ENCODE results near the gene CDH13.

CDH13 gene

DNA sequence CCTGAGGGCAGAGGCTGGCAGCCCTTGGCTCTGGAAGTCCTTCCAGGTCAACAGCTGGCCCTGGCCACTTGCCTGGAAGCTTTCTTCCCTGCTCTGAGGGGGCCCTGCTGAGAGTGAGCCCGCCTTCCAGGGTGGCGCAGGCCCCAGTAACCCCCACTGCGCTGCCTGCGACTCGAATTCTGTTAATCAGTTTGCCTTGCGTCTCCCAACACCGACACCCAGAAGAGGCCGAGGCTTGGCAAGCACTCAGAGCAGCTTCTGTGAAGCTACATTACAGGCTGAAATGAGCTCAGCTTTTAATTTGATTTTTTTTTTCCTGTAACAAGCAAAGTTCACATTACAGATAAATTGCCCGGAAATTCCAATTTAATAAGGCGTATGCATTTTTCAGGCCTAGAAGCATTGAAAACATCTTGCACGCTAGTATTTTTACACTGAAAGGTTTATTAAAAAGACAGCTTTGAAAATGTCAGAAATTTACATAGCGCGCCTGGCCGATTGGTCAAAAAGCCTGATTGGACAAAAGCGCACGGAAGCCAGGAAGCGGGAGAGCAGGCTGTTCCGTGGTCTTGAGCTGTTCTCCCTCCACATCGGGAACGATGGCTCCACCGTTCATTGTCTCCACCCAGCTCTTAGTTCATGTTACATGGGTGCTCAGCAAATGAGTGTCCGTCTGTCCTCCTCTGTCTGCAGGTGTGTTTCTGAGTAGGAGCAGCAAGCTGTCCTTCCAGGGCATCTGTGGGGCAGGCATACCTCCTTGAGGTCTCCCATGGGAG is 1115.5 kb downstream of the CDH13 start:
- ATAC-seq, result no peak

DNA sequence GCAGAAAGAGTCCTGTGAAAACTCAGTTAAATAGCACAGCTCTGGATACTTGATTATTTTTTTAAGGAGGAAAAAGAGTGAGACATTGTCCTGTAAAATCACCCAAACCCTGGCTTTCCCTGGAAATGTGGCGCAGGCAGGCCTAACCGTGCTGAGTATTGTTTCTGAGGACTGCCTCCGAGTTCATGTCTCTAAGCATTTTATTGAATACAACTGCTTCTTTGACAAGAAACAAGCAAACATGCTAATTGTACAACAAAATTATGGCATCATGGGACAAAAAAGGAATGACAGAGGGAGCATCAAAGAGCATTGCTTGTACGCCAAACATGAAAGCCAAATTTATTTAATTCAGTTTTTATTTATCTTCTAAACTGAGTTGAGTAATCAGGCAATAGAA is 1116.5 kb downstream of the CDH13 start:
- no peak for ATAC-seq

DNA sequence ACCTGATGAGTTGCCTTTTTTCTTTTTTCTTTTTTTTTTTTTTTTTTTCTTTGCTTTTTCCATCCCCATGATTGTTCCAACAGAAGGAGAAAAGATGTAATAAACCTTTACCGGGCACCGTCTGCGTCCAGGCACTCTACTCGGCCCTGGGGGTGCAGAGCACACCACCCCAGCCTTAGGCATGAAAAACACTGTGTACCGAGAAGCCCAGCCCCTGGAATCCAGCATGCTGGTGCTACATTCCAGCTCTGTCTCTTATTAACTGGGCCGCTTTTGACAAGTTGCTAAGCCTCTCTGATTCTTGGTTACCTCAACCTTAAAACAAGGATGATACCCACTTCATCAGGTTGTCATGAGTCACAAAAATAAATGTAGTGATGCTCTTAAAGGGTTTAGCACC is 1117.0 kb downstream of the CDH13 start:
- ATAC-seq, result no peak

DNA sequence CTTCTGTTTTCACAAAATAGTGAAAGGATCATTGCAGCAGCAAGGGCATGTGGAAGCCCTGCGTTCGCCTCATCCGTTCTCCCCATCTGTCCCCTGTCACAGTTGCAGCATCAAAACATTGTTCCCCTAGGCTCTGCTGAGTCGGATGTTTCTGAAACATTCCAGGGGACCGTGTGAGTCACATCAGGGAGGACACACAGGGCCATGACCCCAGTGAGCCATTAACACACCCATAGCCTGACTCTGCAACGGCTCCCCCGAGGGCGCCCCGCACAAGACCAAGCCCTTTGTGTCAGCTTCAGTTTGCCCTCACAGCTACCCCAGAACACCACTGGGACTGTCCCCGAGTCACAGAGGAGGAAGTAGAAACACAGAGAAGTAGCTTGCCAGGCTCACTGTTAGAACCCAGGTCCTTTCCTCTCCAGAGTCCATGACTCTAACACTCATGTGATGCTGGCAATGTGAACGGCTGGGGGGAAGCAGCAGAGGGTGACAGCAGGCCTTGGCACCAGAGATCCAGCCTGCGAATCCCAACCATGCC is 1117.7 kb downstream of the CDH13 start:
- ATAC-seq, result no peak

DNA sequence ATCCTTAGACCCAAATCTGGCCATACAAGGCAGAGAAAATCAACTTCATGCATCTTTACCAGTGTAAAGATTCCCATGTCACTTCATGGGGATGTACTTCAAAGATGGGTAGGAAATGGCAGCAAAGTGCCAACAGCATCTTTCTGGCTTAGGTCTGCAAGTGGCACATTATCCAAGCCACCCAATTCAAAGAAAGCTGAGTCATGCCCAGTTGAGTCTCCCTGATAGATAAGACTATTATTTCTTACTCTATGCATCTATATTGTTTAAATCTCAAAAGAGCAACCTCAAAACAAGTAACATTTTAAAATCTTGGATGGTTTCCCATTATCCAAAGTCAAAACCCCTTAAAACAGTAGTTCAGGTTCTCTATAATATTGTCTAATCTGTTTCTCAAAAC is 1119.8 kb downstream of the CDH13 start:
- ATAC-seq, result no peak

DNA sequence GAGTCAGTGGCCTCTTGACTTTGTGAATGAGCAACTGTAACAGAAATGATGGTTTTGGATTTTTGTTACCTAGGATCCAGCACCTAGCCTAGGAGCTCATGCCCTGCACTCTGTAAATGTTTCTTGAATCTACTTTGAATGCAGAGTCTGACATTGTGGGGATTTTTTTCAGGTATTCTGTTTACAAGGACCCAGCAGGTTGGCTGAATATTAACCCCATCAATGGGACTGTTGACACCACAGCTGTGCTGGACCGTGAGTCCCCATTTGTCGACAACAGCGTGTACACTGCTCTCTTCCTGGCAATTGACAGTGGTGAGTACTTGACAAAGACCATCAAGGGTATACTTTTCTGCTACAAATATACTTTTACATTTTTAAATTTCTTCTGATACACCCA is 1121.2 kb downstream of the CDH13 start:
- ATAC-seq, result no peak

DNA sequence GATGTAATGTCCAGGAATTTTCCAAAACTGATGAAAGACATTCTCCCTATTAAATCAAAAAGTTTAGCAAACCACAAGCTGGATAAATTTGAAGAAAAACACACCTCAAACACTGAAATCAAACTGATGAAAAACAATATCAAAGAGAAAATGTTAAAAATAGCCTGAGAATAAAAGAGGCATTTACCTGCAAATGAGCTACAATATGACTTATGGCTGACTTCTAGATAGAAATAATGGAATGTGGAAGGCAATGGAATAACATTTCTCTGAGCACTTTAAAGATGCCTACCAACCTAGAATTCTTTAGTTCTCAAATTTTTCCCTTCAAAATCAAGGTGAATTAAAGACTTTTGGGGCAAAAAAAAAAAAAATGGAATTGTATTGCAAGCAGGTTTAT is 1128.6 kb downstream of the CDH13 start:
- no peak for ATAC-seq

DNA sequence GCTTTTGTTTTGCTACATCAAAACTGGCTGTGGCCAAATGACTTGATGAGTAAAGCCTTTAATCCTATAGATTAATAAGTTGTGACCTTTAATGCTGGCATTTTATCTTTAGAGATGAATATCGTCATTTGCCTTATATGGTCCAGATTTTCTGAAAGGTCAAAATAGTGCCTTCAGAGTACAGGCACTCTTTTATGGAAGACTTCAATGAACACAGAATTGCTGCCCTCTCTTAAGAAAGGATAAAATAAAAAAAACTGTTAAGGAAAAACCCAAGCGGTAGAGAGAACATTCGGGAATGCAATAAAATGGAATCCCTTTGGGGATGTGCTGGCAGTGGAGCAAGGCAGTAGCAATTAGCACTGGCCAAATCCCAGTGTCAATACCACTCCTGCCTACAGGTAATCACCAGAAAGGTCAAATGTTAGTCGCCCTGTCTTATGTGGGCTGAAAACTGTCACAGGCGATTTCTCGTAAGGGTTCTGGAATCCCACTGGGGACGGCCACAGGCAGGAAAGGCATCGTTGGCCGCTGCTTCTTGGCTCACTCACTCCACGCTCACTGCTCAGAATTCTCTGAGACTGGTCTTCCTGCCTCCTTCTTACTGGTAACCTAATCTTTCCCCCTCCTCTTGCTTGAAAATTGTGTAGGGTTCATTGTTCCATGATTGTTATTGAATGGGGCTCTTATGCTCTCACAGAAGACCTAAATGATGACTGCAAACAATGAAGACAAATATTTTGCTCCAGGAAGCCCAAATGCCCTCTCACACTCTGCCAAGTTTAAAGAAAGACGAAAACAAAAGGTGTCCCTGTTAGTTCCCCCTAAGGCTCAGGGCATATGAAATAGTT is 1135.6 kb downstream of the CDH13 start:
- no peak for ATAC-seq

DNA sequence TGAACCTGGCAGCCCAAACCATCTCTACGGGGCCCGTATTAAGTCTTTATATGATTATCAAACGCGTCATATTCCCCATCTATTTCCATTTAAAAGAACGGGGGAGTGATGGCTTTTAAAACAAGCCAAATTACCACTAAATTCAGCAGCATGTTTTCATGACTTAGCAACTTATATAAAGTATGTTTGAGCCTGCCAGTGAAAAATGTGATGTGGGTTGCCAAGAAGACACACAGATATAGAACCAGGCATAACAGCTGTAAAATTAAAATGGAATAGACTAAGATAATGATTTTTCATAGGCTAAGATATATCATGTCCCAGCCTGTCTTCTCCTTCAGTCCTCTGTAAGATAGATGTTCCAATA is 1136.2 kb downstream of the CDH13 start:
- ATAC-seq, result no peak

DNA sequence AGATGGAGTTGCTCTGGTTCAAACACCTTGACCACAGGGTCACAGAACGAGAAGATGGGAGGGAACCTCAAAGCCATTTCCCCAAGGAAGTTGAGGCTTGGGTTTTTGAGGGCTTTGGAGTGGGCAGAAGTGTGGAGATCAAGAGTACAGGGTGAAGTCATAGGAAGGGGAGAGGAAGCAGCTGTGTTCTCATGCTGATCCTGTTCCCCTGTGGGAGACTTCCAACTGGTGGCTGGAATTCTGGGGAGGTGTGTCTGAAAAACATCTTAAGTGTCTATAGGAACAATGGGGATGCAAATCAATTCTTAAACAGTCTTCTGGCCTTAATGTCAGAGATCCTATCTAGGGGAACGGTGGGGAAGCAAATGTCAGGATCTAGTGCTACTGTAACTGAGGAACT is 1142.2 kb downstream of the CDH13 start:
- ATAC-seq, result no peak

DNA sequence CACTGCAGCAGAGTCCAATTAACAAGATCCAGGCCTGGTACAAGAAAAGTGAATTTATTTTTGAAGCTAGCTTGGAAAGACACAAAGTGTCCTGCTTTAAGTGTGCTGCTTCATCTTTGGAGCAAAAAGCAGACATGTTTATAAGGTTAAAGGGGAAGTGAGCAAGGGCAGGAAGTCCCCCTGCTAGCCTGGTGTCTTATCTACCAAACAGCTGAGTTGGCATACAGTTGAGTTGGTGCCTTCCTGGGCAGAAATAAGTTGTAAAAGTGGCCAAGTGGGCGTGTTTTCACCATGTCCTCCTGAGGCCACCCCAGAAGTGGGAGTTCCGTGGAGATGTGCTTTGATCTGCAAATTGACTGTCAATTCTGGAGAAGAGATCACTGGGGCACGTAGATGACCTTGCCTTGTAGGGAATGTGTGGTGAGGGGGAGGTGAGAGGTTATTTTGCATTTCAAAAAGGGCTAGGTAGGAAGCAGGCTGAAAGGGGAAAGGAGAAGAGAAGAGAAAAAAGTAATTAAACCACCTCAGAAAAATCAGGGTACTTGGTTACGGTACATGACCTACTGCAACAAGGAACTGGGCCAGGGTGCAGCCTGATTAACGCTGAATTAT is 1142.7 kb downstream of the CDH13 start:
- ATAC-seq, result no peak

DNA sequence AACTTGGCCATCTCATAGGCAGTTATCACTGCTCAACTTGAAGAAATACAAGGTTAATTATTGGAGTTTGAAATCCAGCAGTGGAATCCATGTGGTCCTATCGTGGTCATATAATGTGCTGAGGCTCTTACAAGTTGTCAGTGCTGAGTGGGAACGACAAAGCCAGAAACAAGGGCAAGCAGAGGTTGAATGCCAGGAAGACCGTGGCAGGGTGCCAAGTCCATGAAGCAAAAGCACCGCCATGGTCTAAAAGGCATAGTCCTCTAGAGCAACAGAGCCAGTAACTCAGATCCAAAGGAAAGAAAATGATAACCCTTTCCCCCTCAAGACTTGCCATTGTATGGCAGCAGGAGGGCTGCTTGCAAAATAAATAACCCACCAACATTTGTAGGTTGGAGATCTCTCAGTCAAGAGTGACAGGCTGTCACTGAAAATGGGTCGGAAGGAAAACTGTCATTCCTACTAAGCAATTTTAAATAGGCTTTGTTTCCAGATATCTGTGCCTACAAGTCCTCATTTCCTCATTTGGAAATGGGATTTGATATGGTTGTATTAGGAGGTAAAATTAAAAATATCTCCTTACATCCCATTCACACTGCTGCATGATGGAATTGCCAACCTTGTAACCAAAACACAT is 1144.7 kb downstream of the CDH13 start:
- ATAC-seq, result no peak

DNA sequence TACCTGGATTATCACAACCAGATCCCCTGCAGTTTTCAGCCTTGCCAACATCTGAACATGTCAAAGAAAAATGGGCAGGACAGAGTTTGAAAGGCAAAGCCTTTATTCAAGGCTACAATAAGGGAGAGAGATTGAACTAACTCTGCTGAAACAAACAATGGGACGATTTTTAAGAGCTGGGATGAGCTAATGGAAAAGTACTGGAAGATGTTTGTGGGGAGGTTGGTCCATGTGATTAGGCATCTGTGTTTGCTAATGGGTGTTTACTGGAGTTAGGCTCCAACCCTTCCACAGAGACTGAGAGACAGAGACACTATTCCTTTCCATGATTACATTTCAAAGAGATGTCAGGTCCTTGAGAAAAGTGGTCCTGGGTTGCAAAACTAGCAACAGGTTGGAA is 1146.0 kb downstream of the CDH13 start:
- ATAC-seq, result no peak

DNA sequence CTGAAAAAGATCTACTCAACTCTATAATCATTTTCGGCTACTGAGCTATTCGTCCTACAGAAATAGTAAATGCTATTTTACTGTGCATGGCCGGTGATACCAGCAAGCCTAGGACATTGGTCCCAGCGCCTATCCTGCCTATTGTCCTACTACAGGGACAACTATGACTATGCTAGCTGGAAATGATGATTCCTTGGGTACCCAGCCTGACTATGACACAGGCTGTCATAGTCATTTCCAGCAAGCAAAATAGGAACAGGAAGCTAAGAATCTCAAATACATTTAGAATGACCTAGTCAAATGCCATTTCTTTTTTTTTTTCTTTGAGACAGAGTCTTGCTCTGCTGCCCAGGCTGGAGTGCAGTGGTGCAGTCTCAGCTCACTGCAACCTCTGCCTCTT is 1147.3 kb downstream of the CDH13 start:
- no peak for ATAC-seq

DNA sequence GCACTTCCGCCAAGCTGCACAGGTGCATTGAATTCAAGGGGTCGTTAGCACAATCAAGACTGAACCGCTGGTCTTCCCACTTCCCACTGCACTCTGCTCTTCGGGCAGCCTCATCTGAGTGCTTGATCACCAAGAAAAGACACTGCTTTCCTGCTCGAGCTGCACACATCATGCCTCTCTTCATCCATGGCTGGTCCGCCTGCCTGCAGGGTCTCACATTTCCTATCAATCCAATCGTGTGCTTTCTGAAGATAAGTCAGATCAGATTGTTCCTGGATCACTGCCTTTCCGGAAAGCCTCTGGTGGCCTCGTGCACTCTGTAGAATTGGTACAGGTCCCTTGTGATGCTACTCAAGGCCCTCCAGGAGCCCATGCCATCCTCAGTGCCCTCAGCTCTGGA is 1150.2 kb downstream of the CDH13 start:
- no peak for ATAC-seq

DNA sequence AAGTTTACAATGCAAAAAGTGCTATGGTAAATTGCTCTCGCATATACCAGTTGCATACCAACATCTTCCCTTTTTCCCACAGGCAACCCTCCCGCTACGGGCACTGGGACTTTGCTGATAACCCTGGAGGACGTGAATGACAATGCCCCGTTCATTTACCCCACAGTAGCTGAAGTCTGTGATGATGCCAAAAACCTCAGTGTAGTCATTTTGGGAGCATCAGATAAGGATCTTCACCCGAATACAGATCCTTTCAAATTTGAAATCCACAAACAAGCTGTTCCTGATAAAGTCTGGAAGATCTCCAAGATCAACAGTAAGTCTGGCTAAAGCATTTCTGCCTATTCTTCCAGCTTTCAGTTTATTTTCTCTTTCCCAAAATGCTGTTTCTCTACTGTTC is 1153.1 kb downstream of the CDH13 start:
- ATAC-seq, result no peak

DNA sequence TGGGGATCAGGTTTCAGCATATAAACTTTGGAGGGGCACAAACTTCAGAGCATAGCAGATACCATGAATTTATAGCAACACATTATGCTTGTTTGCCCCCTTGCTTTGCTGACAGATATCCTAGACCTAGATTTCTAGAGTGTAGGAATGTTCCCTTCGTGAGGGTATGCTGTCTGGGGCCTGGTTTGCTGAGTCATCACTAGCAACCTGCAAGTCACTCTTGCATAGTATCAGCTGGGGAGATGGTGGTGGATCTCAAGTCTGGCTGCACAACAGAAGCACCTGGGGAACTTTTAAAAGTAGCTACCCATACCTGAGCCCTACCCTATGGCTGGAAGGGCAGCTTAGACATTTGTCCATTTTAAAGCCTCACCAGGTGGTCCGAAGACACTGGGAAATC is 1158.7 kb downstream of the CDH13 start:
- ATAC-seq, result no peak

DNA sequence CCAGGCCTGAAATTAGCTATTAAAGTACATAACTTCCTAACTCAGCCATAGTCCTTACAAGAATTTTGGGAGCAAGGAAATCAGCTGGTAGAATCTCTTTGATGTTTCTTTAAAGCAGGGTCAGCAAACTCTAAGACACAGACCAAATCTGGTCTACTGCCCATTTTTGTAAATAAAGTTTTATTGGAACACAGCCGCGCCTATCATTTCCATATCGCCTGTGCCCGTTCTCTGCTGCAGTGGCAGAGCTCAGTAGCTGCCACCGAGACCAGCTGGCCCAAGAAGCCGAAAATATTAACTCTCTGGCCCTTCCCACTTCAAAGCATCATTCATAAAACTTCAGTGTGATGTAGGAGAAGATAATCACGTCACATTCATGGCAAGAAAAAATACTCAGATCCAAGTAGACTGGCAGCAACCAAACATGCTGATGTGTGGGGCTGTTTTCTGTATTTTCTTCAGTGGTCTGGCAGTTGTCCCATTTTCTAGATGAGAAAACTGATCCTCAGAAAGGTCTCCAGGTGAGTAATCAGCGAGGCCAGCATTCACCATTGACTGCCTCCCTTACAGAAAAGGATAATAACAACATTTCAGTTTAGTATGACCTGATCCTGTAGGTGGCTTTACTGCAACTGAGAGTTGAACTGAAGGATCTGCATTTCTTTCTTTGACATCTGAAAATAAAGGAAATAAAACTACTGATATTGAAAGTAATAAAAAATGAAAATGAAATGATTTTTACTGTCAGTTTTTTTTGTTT is 1163.1 kb downstream of the CDH13 start:
- ATAC-seq, result no peak

DNA sequence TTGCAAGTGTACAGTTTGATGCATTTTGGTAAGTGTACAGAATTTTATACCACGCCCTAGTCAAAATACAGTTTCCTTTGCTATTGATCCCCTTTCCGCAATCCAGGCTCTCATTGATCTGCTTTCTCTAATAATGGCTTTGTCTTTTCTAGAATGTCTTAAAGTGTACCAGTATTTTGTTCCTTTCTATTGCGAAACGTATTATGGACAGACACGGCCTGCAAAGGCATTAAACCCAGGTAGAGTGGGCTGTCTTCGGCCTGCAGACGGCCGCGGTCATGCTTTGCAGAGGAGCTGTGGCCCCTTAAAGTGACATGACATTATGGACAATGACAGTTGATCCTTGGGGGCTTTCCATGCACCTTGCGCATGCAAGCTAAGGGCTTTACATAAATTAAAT is 1165.1 kb downstream of the CDH13 start:
- no peak for ATAC-seq

DNA sequence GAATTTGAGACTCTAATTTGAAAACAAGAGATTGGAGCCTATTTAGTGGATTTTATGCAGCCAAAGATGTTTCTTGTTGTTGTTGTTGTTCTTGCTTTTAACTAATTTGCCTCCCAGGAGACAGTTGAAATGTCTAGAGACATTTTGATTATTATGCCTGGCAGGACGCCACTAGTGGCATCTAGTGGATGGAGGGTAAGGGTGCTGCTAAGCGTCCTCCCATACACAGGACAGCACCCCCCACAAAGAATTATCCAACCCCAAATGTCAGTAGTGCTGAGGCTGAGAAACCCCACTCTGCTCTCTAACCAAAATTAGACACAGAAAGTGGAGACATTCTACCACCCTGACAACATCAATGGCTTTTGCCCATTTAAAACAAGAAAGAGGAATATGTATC is 1165.6 kb downstream of the CDH13 start:
- ATAC-seq, result no peak

DNA sequence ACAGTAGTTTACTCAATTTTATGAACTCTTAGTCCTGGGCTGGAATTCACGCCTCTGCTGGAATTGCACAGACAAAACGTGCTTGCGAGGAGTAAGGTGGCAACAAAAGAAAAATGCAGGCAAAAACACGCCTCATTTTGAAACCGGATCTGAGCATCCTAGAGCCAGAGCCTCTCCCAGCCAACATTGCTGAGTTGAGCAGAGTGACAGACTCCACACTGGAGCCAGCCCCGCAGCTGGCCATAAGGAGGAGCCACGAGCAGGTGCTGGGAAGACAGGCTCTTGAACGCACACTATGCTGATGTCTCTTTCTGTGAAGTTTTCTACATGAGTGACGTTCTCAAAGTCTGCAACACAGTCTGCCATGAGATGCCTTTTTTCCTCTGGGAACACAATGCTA is 1166.4 kb downstream of the CDH13 start:
- no peak for ATAC-seq

DNA sequence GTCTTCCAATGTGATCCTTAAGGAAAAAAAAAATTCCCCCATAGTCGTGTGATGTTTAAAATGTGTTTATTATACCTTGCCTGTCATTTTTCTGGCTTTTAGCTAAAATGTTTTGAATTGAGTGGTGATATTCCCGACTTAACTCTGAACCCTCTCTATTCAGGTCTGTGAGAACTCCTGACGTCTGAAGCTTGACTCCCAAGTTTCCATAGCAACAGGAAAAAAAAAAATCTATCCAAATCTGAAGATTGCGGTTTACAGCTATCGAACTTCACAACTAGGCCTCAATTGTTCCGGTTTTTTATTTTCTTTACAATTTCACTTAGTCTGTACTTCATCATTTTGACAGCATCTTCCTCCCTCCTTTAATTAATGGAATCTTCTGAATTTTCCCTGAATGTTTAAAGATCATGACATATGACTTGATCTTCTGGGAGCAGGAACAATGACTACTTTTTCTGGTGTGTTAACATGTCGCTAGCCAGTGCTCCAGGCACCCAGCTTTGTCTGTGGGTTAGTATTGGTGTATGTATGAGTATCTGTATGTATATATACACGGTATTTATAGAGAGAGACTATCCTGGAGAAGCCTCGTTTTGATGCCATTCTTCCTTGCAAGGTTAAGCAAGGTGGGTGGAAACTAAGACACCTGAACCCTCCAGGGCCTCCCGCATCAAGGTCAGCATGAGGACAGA is 1168.2 kb downstream of the CDH13 start:
- no peak for ATAC-seq

All from activated CD4-positive, CD25-positive, alpha-beta regulatory T cell treated with anti-CD3 and anti-CD28 coated beads, Interleukin-2, amount 50 U/mL, for 24 hours (primary cell).